SK-N-SH (cell line): Measurements from ENCODE around the gene HAND1.

Experiments
- CTCF ChIP-seq: fragments of 200-600 bp; sonication (generic); IDR thresholded peaks from 2 replicates; pipeline ENCODE4 v1.6.1; 2017; ENCODE audit warnings: antibody characterized with exemption, mild to moderate bottlenecking, moderate library complexity
- EP300 ChIP-seq, 2 experiments: IDR thresholded peaks; 2 replicates each; pipeline versions ENCODE4 v1.4.0 to v1.6.1; 2012; ENCODE audit warnings: borderline replicate concordance in 1 of 2, low read depth in 1 of 2, low read length in 1 of 2
- NFIC ChIP-seq: IDR thresholded peaks from 2 replicates; pipeline ENCODE4 v1.4.0; 2012; ENCODE audit warnings: borderline replicate concordance
- RCOR1 ChIP-seq: fragments of 150-350 bp; IDR thresholded peaks from 2 replicates; pipeline ENCODE4 v1.6.1; 2017; ENCODE audit warnings: antibody characterized with exemption, low read length
- SMC3 ChIP-seq: IDR thresholded peaks from 2 replicates; pipeline ENCODE4 v1.6.1; 2012; ENCODE audit warnings: low read depth, low read length, improper control_type of control experiment
- TAF1 ChIP-seq: IDR thresholded peaks from 2 replicates; pipeline ENCODE4 v1.6.1; 2012; ENCODE audit warnings: low read depth, mild to moderate bottlenecking, low read length, moderate library complexity, borderline replicate concordance
- TCF12 ChIP-seq: IDR thresholded peaks from 2 replicates; pipeline ENCODE4 v1.4.0; 2012
- ZBTB33 ChIP-seq: IDR thresholded peaks from 2 replicates; pipeline ENCODE4 v1.4.0; 2012; ENCODE audit warnings: low read depth, borderline replicate concordance
- TF ChIP-seq, protein P1 (sequence below): IDR thresholded peaks from 2 replicates; pipeline ENCODE4 v1.6.1; 2012; ENCODE audit warnings: mild to moderate bottlenecking, low read depth, low read length, moderate library complexity
- TF ChIP-seq, protein P2 (sequence below): fragments of 150-350 bp; IDR thresholded peaks from 2 replicates; pipeline ENCODE4 v1.6.1; 2016; ENCODE audit warnings: mild to moderate bottlenecking, low read depth, low read length

- TF ChIP-seq SMC3 (peak; percentile 15; the same call in 1 of the 2 replicates), EP300 (IDR thresholded peaks at IDR 0.05; ENCODE audit: borderline replicate concordance in 1 of 2, low read depth in 1 of 2, low read length in 1 of 2) (peak in 1 of 2 experiments; percentile 99; a peak in 2 of 4 replicates), ZBTB33 (no peak), NFIC (no peak), CTCF (no peak), TAF1 (no peak), RCOR1 (peak; percentile 83; the same call in 1 of the 2 replicates), TCF12 (peak; percentile 66)
- TF ChIP-seq, protein P1, sequence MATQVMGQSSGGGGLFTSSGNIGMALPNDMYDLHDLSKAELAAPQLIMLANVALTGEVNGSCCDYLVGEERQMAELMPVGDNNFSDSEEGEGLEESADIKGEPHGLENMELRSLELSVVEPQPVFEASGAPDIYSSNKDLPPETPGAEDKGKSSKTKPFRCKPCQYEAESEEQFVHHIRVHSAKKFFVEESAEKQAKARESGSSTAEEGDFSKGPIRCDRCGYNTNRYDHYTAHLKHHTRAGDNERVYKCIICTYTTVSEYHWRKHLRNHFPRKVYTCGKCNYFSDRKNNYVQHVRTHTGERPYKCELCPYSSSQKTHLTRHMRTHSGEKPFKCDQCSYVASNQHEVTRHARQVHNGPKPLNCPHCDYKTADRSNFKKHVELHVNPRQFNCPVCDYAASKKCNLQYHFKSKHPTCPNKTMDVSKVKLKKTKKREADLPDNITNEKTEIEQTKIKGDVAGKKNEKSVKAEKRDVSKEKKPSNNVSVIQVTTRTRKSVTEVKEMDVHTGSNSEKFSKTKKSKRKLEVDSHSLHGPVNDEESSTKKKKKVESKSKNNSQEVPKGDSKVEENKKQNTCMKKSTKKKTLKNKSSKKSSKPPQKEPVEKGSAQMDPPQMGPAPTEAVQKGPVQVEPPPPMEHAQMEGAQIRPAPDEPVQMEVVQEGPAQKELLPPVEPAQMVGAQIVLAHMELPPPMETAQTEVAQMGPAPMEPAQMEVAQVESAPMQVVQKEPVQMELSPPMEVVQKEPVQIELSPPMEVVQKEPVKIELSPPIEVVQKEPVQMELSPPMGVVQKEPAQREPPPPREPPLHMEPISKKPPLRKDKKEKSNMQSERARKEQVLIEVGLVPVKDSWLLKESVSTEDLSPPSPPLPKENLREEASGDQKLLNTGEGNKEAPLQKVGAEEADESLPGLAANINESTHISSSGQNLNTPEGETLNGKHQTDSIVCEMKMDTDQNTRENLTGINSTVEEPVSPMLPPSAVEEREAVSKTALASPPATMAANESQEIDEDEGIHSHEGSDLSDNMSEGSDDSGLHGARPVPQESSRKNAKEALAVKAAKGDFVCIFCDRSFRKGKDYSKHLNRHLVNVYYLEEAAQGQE = no peak
- TF ChIP-seq, protein P2, sequence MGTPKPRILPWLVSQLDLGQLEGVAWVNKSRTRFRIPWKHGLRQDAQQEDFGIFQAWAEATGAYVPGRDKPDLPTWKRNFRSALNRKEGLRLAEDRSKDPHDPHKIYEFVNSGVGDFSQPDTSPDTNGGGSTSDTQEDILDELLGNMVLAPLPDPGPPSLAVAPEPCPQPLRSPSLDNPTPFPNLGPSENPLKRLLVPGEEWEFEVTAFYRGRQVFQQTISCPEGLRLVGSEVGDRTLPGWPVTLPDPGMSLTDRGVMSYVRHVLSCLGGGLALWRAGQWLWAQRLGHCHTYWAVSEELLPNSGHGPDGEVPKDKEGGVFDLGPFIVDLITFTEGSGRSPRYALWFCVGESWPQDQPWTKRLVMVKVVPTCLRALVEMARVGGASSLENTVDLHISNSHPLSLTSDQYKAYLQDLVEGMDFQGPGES = no peak
These were observed 40.4 kb upstream of the HAND1 start for GRCh38 chr5:154518438-154518867.
